Karpas-422 (cell line): Measurements from ENCODE around the gene PJA1. TPM values are rescaled to one million over a fixed set of nuclear protein-coding genes. Genes with fewer than 3 reads are reported as not detected.

Experiments used
- DNase-seq: peaks from one replicate; pipeline ENCODE4 v3.0.0-alpha.2; 2015
- H2AFZ ChIP-seq: fragments of 200-600 bp; sonication (generic); 2 replicates; pipeline ENCODE4 v1.6.1; 2014; ENCODE audit warnings: antibody characterized with exemption, low read length, mixed read lengths
- H3K27ac ChIP-seq: fragments of 200-600 bp; sonication (generic); 2 replicates; pipeline ENCODE4 v1.5.1; 2014; ENCODE audit warnings: mild to moderate bottlenecking, low read length, moderate library complexity
- H3K27me3 ChIP-seq: fragments of 200-600 bp; sonication (generic); 2 replicates; pipeline ENCODE4 v1.6.1; 2014; ENCODE audit warnings: low read length, mixed read lengths
- H3K36me3 ChIP-seq: fragments of 200-600 bp; sonication (generic); 2 replicates; pipeline ENCODE4 v1.6.1; 2014; ENCODE audit warnings: low read length, mixed read lengths; ENCODE audit not compliant: insufficient read depth
- H3K4me1 ChIP-seq: fragments of 200-600 bp; sonication (generic); 2 replicates; pipeline ENCODE4 v1.6.1; 2014; ENCODE audit warnings: mild to moderate bottlenecking, low read length, mixed read lengths
- H3K4me2 ChIP-seq: fragments of 200-600 bp; sonication (generic); 2 replicates; pipeline ENCODE4 v1.6.1; 2014; ENCODE audit warnings: low read length, low read depth, mild to moderate bottlenecking; ENCODE audit not compliant: poor library complexity, severe bottlenecking
- H3K4me3 ChIP-seq: fragments of 200-600 bp; sonication (generic); 2 replicates; pipeline ENCODE4 v1.5.1; 2014; ENCODE audit warnings: mild to moderate bottlenecking, antibody characterized with exemption, low read length, mixed read lengths
- H3K79me2 ChIP-seq: fragments of 200-600 bp; sonication (generic); 2 replicates; pipeline ENCODE4 v1.6.1; 2014; ENCODE audit warnings: mild to moderate bottlenecking, low read length, mixed read lengths
- H3K9ac ChIP-seq: fragments of 200-600 bp; sonication (generic); 2 replicates; pipeline ENCODE4 v1.6.0; 2014; ENCODE audit warnings: low read length
- H3K9me2 ChIP-seq: fragments of 200-600 bp; sonication (generic), shearing (Covaris generic); replicated peaks from 2 replicates; pipeline ENCODE4 v1.6.0; 2014; ENCODE audit warnings: mild to moderate bottlenecking, low read length, moderate library complexity; ENCODE audit not compliant: insufficient read depth
- H3K9me3 ChIP-seq: fragments of 300-700, 200-600 bp; sonication (generic); 2 replicates; pipeline ENCODE4 v1.6.1; 2014; ENCODE audit warnings: low read length, mixed read lengths
- H4K20me1 ChIP-seq: fragments of 200-600 bp; sonication (generic); 2 replicates; pipeline ENCODE4 v1.6.1; 2014; ENCODE audit warnings: mild to moderate bottlenecking, antibody characterized with exemption, low read length, low read depth; ENCODE audit not compliant: insufficient read depth
- total RNA-seq: library from RNA; depleted of rRNA; stranded (reverse); fragments of >200 nt; shearing (Covaris generic); gene quantifications from 2 replicates; pipeline ENCODE4 v1.2.3, GENCODE V29; 2014; ENCODE audit warnings: low replicate concordance

PJA1 gene
- total RNA-seq, 1 experiment from 2014 or later = 15.7 TPM

GRCh38 chrX:69124108-69124507, 41.1 kb downstream of the PJA1 start:
- no peak overlapping the region for H3K4me3 ChIP-seq
- H2AFZ ChIP-seq = no peak overlapping the region
- H3K9ac ChIP-seq = no peak overlapping the region
- H3K27ac ChIP-seq = no peak overlapping the region
- H3K4me1 ChIP-seq = no peaks in the 10 kb centered on the region
- no peak overlapping the region for H3K4me2 ChIP-seq
- no peaks in the 10 kb centered on the region for H3K79me2 ChIP-seq
- H3K27me3 ChIP-seq = no peaks in the 10 kb centered on the region
- H3K36me3 ChIP-seq = no peaks in the 10 kb centered on the region
- DNase-seq = no peak
- H3K9me3 ChIP-seq = no peaks in the 10 kb centered on the region
- H3K9me2 ChIP-seq = no peaks in the 10 kb centered on the region
- no peaks in the 10 kb centered on the region for H4K20me1 ChIP-seq

- no peak overlapping the region for H3K9ac ChIP-seq
- H3K9me3 ChIP-seq = no peaks in the 10 kb centered on the region
- no peaks in the 10 kb centered on the region for H3K4me1 ChIP-seq
- H3K27me3 ChIP-seq = no peaks in the 10 kb centered on the region
- H3K4me2 ChIP-seq = no peak overlapping the region
- no peaks in the 10 kb centered on the region for H3K36me3 ChIP-seq
- H3K9me2 ChIP-seq = no peaks in the 10 kb centered on the region
- H3K4me3 ChIP-seq = no peak overlapping the region
- no peaks in the 10 kb centered on the region for H4K20me1 ChIP-seq
- no peak overlapping the region for H2AFZ ChIP-seq
- H3K79me2 ChIP-seq = no peaks in the 10 kb centered on the region
- no peak overlapping the region for H3K27ac ChIP-seq
- DNase-seq = no peak
These were observed 41.8 kb downstream of the PJA1 start for GRCh38 chrX:69123481-69123880.

GRCh38 chrX:69121321-69122000, 43.8 kb downstream of the PJA1 start:
- H3K9ac ChIP-seq = no peak overlapping the region
- no peaks in the 10 kb centered on the region for H3K4me1 ChIP-seq
- no peak overlapping the region for H3K4me3 ChIP-seq
- no peaks in the 10 kb centered on the region for H3K9me3 ChIP-seq
- H3K36me3 ChIP-seq = no peaks in the 10 kb centered on the region
- H4K20me1 ChIP-seq = no peaks in the 10 kb centered on the region
- H2AFZ ChIP-seq = no peak overlapping the region
- H3K4me2 ChIP-seq = no peak overlapping the region
- DNase-seq = no peak
- H3K9me2 ChIP-seq = no peaks in the 10 kb centered on the region
- H3K27ac ChIP-seq = no peak overlapping the region
- H3K27me3 ChIP-seq = no peaks in the 10 kb centered on the region
- H3K79me2 ChIP-seq = no peaks in the 10 kb centered on the region

GRCh38 chrX:69120476-69120875, 44.8 kb downstream of the PJA1 start:
- no peaks in the 10 kb centered on the region for H3K9me2 ChIP-seq
- H3K9me3 ChIP-seq = no peaks in the 10 kb centered on the region
- H3K9ac ChIP-seq = no peak overlapping the region
- no peaks in the 10 kb centered on the region for H3K27me3 ChIP-seq
- H3K79me2 ChIP-seq = no peaks in the 10 kb centered on the region
- no peak overlapping the region for H2AFZ ChIP-seq
- DNase-seq = no peak
- no peaks in the 10 kb centered on the region for H3K4me1 ChIP-seq
- H3K4me2 ChIP-seq = no peak overlapping the region
- H3K27ac ChIP-seq = no peak overlapping the region
- no peak overlapping the region for H3K4me3 ChIP-seq
- H4K20me1 ChIP-seq = no peaks in the 10 kb centered on the region
- H3K36me3 ChIP-seq = no peaks in the 10 kb centered on the region

- H3K9me2 ChIP-seq = no peaks in the 10 kb centered on the region
- no peaks in the 10 kb centered on the region for H3K36me3 ChIP-seq
- no peaks in the 10 kb centered on the region for H3K27me3 ChIP-seq
- H3K4me3 ChIP-seq = no peak overlapping the region
- no peak overlapping the region for H3K4me2 ChIP-seq
- H3K4me1 ChIP-seq = no peaks in the 10 kb centered on the region
- no peak for DNase-seq
- no peak overlapping the region for H2AFZ ChIP-seq
- no peaks in the 10 kb centered on the region for H3K9me3 ChIP-seq
- no peak overlapping the region for H3K27ac ChIP-seq
- no peaks in the 10 kb centered on the region for H3K79me2 ChIP-seq
- H3K9ac ChIP-seq = no peak overlapping the region
- no peaks in the 10 kb centered on the region for H4K20me1 ChIP-seq
These were observed 46.1 kb downstream of the PJA1 start for GRCh38 chrX:69119122-69119521.

GRCh38 chrX:69117876-69118526, 47.3 kb downstream of the PJA1 start:
- no peaks in the 10 kb centered on the region for H3K27me3 ChIP-seq
- no peaks in the 10 kb centered on the region for H3K9me2 ChIP-seq
- H3K4me1 ChIP-seq = no peaks in the 10 kb centered on the region
- H3K4me3 ChIP-seq = no peak overlapping the region
- no peak for DNase-seq
- no peaks in the 10 kb centered on the region for H4K20me1 ChIP-seq
- H2AFZ ChIP-seq = no peak overlapping the region
- H3K9ac ChIP-seq = no peak overlapping the region
- H3K27ac ChIP-seq = no peak overlapping the region
- no peak overlapping the region for H3K4me2 ChIP-seq
- H3K79me2 ChIP-seq = no peaks in the 10 kb centered on the region
- no peaks in the 10 kb centered on the region for H3K36me3 ChIP-seq
- no peaks in the 10 kb centered on the region for H3K9me3 ChIP-seq

GRCh38 chrX:69116077-69116476, 49.2 kb downstream of the PJA1 start:
- Histone ChIP-seq H3K9me3 (no peaks in the 10 kb centered on the region), H3K4me3 (no peak overlapping the region), H3K27me3 (no peaks in the 10 kb centered on the region), H2AFZ (no peak overlapping the region), H3K9me2 (no peaks in the 10 kb centered on the region), H3K79me2 (no peaks in the 10 kb centered on the region), H3K27ac (no peak overlapping the region), H3K36me3 (no peaks in the 10 kb centered on the region), H3K4me1 (no peaks in the 10 kb centered on the region), H3K9ac (no peak overlapping the region), H3K4me2 (no peak overlapping the region), H4K20me1 (no peaks in the 10 kb centered on the region)
- no peak for DNase-seq

GRCh38 chrX:69113723-69114122, 51.5 kb downstream of the PJA1 start:
- Histone ChIP-seq H3K4me2 (no peak overlapping the region), H3K4me1 (no peaks in the 10 kb centered on the region), H4K20me1 (no peaks in the 10 kb centered on the region), H3K9ac (no peak overlapping the region), H2AFZ (no peak overlapping the region), H3K27me3 (no peaks in the 10 kb centered on the region), H3K79me2 (no peaks in the 10 kb centered on the region), H3K9me2 (no peaks in the 10 kb centered on the region), H3K4me3 (no peak overlapping the region), H3K9me3 (no peaks in the 10 kb centered on the region), H3K36me3 (no peaks in the 10 kb centered on the region), H3K27ac (no peak overlapping the region)
- DNase-seq = no peak
